BLaER1 treated with 17β-estradiol and CSF1 and Interleukin-3, amounts not matched to agents 10 nM and 100 nM (cell line): ENCODE results near the gene ITGB2.
A peak's percentile ranks its signal among the peaks of the same experiment; 100 is the strongest.

Experiments used
- H3K27ac ChIP-seq, 11 experiments: shearing (Covaris generic); formaldehyde crosslinking; 2 replicates each; pipeline ENCODE4 v1.8.1; 2022
- H3K27me3 ChIP-seq, 11 experiments: shearing (Covaris generic); formaldehyde crosslinking; 2 replicates each; pipeline ENCODE4 v1.8.1; 2022
- H3K36me3 ChIP-seq, 11 experiments: shearing (Covaris generic); formaldehyde crosslinking; 2 replicates each; pipeline ENCODE4 v1.8.1; 2022
- H3K4me1 ChIP-seq, 10 experiments: shearing (Covaris generic); formaldehyde crosslinking; 2 replicates each; pipeline ENCODE4 v1.8.1; 2022
- H3K4me2 ChIP-seq, 11 experiments: shearing (Covaris generic); formaldehyde crosslinking; 2 replicates each; pipeline ENCODE4 v1.8.1; 2022
- H3K4me3 ChIP-seq, 10 experiments: shearing (Covaris generic); formaldehyde crosslinking; 2 replicates each; pipeline ENCODE4 v1.8.1; 2022
- H3K9ac ChIP-seq, 11 experiments: shearing (Covaris generic); formaldehyde crosslinking; 2 replicates each; pipeline ENCODE4 v1.8.1; 2022
- H3K9me3 ChIP-seq, 11 experiments: shearing (Covaris generic); formaldehyde crosslinking; replicated peaks in 1 of 11; 2 replicates each; pipeline ENCODE4 v1.8.1; 2022
- H4K20me1 ChIP-seq, 11 experiments: shearing (Covaris generic); formaldehyde crosslinking; 2 replicates each; pipeline ENCODE4 v1.8.1; 2022
- Cebpa-rat ChIP-seq, 11 experiments: shearing (Covaris generic); IDR thresholded peaks; 2 replicates each; pipeline ENCODE4 v1.8.1; 2022

The ITGB2 gene

DNA sequence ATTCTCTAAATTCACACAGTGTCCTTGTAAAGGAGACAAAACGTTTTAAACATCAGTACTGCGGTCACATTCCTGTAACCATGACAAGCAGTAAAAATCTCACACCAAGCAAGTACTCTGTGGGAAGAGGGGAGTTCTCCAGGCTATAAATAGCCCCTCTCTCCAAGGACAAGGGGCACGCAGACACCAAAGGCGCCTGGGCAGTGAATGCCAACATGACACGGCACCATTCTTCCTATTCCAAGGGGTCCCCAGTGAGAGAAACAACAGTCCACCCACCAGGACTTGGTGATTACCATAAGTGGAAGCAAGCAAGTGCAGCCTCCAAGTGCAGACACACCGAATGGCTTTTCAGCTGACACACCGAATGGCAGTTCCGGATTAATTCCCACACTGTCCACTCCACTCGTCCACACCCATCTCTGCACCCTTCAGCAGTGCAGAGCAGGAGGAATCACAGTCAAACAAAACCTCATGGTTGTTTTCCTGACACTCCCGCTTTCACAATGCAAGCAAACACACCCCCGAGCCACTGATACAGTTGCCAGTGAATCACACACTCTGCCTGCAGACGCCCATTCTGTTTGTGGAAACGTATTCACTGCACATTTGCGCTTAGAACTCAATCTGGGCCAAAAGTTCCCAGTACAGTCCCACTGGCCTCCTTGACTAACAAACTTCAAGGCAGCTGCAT lies 49.0 kb downstream of the ITGB2 start:
- H3K27ac ChIP-seq: peak overlapping the region in 10 of 11 experiments; percentile 95 to 99 (median 97); a peak in 16 of 22 replicates
- H4K20me1 ChIP-seq: peaks cover 63 to 65% (median 64%) of the 10 kb centered on the region in 11 experiments
- H3K36me3 ChIP-seq: peaks cover 3 to 45% (median 29%) of the 10 kb centered on the region in 11 experiments; a peak in 17 of 22 replicates
- peak overlapping the region; percentile 91 to 99 (median 97) for H3K4me2 ChIP-seq
- no peaks in the 10 kb centered on the region for H3K9me3 ChIP-seq
- peak overlapping the region; percentile 90 to 100 (median 94) for H3K4me3 ChIP-seq
- peak overlapping the region; percentile 87 to 98 (median 95) for H3K9ac ChIP-seq
- peaks cover 0 to 24% (median 0%) of the 10 kb centered on the region in 11 experiments; a peak in 6 of 22 replicates for H3K27me3 ChIP-seq
- H3K4me1 ChIP-seq: peaks cover 65 to 88% (median 79%) of the 10 kb centered on the region in 10 experiments
- no peak for TF ChIP-seq Cebpa-rat (IDR thresholded peaks at IDR 0.05)

GRCh38 chr21:44870748-44871495 lies 49.8 kb downstream of the ITGB2 start:
- peak overlapping the region in 2 of 11 experiments; percentile 97; a peak in 1 of 22 replicates for H3K27ac ChIP-seq
- peaks cover 3 to 46% (median 31%) of the 10 kb centered on the region in 11 experiments; a peak in 17 of 22 replicates for H3K36me3 ChIP-seq
- peaks cover 71 to 73% (median 72%) of the 10 kb centered on the region in 11 experiments for H4K20me1 ChIP-seq
- H3K4me1 ChIP-seq: peaks cover 65 to 88% (median 79%) of the 10 kb centered on the region in 10 experiments
- no peak for TF ChIP-seq Cebpa-rat (IDR thresholded peaks at IDR 0.05)
- H3K9me3 ChIP-seq: no peaks in the 10 kb centered on the region
- H3K4me3 ChIP-seq: peak overlapping the region in 8 of 10 experiments; percentile 91 to 100 (median 94); a peak in 15 of 20 replicates
- peak overlapping the region; percentile 91 to 99 (median 97) for H3K4me2 ChIP-seq
- peak overlapping the region in 10 of 11 experiments; percentile 12 to 98 (median 94); a peak in 18 of 22 replicates for H3K9ac ChIP-seq
- peaks cover 0 to 24% (median 0%) of the 10 kb centered on the region in 11 experiments; a peak in 6 of 22 replicates for H3K27me3 ChIP-seq

DNA sequence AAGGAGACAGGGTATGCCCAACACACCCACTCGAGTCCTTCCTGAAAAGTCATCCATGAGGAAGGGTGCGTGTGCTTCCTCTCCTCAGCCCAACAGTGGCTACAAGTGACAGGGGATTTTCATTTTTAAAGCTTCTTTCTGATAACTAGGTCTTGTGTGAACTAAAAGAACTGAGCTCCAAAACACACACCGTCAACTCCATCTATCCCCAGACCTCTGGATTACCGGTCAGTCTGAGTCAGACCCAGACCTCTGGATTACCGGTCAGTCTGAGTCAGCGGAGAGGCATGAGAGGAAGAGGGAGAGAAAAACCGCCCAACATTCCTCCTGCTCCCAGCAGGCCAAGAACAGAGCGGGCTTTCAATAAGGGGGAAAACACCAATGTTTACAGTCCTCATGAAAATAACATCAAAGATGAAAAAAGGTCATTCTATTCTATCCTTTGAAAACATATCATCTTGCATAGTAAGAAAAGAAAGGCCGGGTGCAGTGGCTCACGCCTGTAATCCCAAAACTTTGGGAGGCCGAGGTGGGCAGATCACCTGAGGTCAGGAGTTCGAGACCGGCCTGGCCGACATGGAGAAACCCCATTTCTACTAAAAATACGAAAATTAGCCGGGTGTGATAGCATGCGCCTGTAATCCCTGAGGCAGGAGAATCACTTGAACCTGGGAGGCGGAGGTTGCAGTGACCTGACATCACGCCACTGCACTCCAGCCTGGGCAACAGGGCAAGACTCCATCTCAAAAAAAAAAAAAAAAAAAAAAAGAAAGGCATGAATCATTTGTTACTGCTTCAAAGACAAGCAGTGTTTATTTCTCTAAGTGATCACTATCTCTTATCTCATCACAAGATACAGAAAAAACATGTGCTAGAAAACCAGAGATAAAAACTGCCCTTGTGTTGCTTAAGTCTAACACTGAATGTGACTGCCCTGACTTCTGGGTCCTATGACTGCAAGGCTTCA lies 50.6 kb downstream of the ITGB2 start:
- Histone ChIP-seq H4K20me1 (peaks cover 80 to 82% (median 81%) of the 10 kb centered on the region in 11 experiments), H3K4me3 (peak overlapping the region in 4 of 10 experiments; percentile 3 to 100 (median 98); a peak in 6 of 20 replicates), H3K27ac (peak overlapping the region in 1 of 11 experiments; percentile 13; a peak in 1 of 22 replicates), H3K27me3 (peaks cover 0 to 24% (median 0%) of the 10 kb centered on the region in 11 experiments; a peak in 6 of 22 replicates), H3K4me1 (peaks cover 66 to 88% (median 79%) of the 10 kb centered on the region in 10 experiments), H3K36me3 (peaks cover 6 to 49% (median 34%) of the 10 kb centered on the region in 11 experiments), H3K9ac (peak overlapping the region in 5 of 11 experiments; percentile 87 to 98 (median 95); a peak in 7 of 22 replicates), H3K4me2 (peak overlapping the region; percentile 91 to 99 (median 97)), H3K9me3 (no peaks in the 10 kb centered on the region)
- no peak for TF ChIP-seq Cebpa-rat (IDR thresholded peaks at IDR 0.05)

DNA sequence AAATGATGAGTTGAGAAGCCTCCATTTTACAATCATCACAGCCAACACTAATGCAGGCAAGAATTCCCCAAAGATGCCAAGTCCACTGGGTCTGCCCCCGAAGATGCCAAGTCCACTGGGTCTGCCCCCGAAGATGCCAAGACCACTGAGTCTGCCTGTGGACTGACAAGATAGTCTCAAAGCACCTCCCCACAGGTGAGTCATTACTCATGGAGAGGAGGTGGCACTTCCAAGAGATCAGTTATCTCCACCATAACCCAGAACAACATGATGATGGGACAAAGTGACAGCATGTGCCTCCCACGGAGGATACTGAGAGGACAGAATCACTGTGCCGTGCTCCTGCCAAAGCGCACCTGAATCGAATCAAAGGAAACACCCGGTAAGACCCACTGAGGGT lies 52.0 kb downstream of the ITGB2 start:
- peaks cover 0 to 14% (median 0%) of the 10 kb centered on the region in 11 experiments; a peak in 6 of 22 replicates for H3K27me3 ChIP-seq
- peak overlapping the region in 4 of 10 experiments; percentile 2 to 39 (median 14); a peak in 4 of 20 replicates for H3K4me3 ChIP-seq
- H3K4me2 ChIP-seq: peak overlapping the region; percentile 82 to 99 (median 97)
- H3K9me3 ChIP-seq: no peaks in the 10 kb centered on the region
- H3K36me3 ChIP-seq: peaks cover 19 to 63% (median 48%) of the 10 kb centered on the region in 11 experiments
- no peak for TF ChIP-seq Cebpa-rat (IDR thresholded peaks at IDR 0.05)
- peak overlapping the region in 5 of 11 experiments; percentile 15 to 69 (median 37); a peak in 4 of 22 replicates for H3K27ac ChIP-seq
- H3K9ac ChIP-seq: peak overlapping the region in 3 of 11 experiments; percentile 13 to 28 (median 16); a peak in 4 of 22 replicates
- peaks cover 71 to 88% (median 84%) of the 10 kb centered on the region in 10 experiments for H3K4me1 ChIP-seq
- peaks cover 93 to 95% (median 95%) of the 10 kb centered on the region in 11 experiments for H4K20me1 ChIP-seq

- no peaks in the 10 kb centered on the region for H3K9me3 ChIP-seq
- peak overlapping the region in 6 of 11 experiments; percentile 15 to 69 (median 29); a peak in 6 of 22 replicates for H3K27ac ChIP-seq
- H3K4me2 ChIP-seq: peak overlapping the region; percentile 82 to 99 (median 97)
- peaks cover 25 to 69% (median 53%) of the 10 kb centered on the region in 11 experiments for H3K36me3 ChIP-seq
- H3K27me3 ChIP-seq: peaks cover 0 to 14% (median 0%) of the 10 kb centered on the region in 11 experiments; a peak in 6 of 22 replicates
- peaks cover 99 to 100% (median 100%) of the 10 kb centered on the region in 11 experiments for H4K20me1 ChIP-seq
- no peak for TF ChIP-seq Cebpa-rat (IDR thresholded peaks at IDR 0.05)
- H3K4me3 ChIP-seq: peak overlapping the region in 4 of 10 experiments; percentile 2 to 39 (median 14); a peak in 5 of 20 replicates
- H3K4me1 ChIP-seq: peaks cover 71 to 92% (median 85%) of the 10 kb centered on the region in 10 experiments
- peak overlapping the region in 4 of 11 experiments; percentile 13 to 28 (median 15); a peak in 6 of 22 replicates for H3K9ac ChIP-seq
Observed at GRCh38 chr21:44867999-44868700, 52.5 kb downstream of the ITGB2 start.

- H3K4me3 ChIP-seq: 0 out of 20 replicates have a peak overlapping the region, but pooled peaks of 1 of the 10 experiments have one; percentile 32
- H3K4me1 ChIP-seq: peaks cover 71 to 91% (median 86%) of the 10 kb centered on the region in 10 experiments
- peaks cover 32 to 75% (median 60%) of the 10 kb centered on the region in 11 experiments for H3K36me3 ChIP-seq
- peak overlapping the region in 5 of 11 experiments; percentile 23 to 69 (median 59); a peak in 5 of 22 replicates for H3K27ac ChIP-seq
- peaks cover 99 to 100% (median 100%) of the 10 kb centered on the region in 11 experiments for H4K20me1 ChIP-seq
- no peaks in the 10 kb centered on the region for H3K9me3 ChIP-seq
- H3K4me2 ChIP-seq: peak overlapping the region; percentile 82 to 99 (median 97)
- peak overlapping the region in 2 of 11 experiments; percentile 28 to 42; a peak in 1 of 22 replicates for H3K9ac ChIP-seq
- TF ChIP-seq Cebpa-rat (IDR thresholded peaks at IDR 0.05): no peak
- H3K27me3 ChIP-seq: peaks cover 0 to 14% (median 0%) of the 10 kb centered on the region in 11 experiments; a peak in 6 of 22 replicates
Observed at GRCh38 chr21:44867464-44867863, 53.2 kb downstream of the ITGB2 start.
